ENCODE measurements around the gene IFT43.

IFT43 gene

GRCh38 chr14:75985618-75986438 lies at the start of gene IFT43:
TSS of gene IFT43 (plus strand) at chr14:75985763. CDS start at chr14:75985787, 24 bp downstream.
- DNase-seq = peak; percentile 83

- no peak for DNase-seq
Observed at GRCh38 chr14:75939200-75939599, 46.4 kb upstream of the IFT43 start.

- no peak for DNase-seq
Observed at GRCh38 chr14:75941030-75941429, 44.5 kb upstream of the IFT43 start.

GRCh38 chr14:75944607-75945241 lies 40.8 kb upstream of the IFT43 start:
- DNase-seq = peak; percentile 35

- no peak for DNase-seq
Observed at GRCh38 chr14:75946785-75947184, 38.8 kb upstream of the IFT43 start.

GRCh38 chr14:75952489-75952888 lies 33.1 kb upstream of the IFT43 start:
- DNase-seq = no peak

- no peak for DNase-seq
Observed at GRCh38 chr14:75959031-75959430, 26.5 kb upstream of the IFT43 start.

- DNase-seq = no peak
Observed at GRCh38 chr14:75960231-75960630, 25.3 kb upstream of the IFT43 start.

GRCh38 chr14:75961662-75962061 lies 23.9 kb upstream of the IFT43 start:
- no peak for DNase-seq

- no peak for DNase-seq
Observed at GRCh38 chr14:75967866-75968265, 17.7 kb upstream of the IFT43 start.

GRCh38 chr14:75968456-75968855 lies 17.1 kb upstream of the IFT43 start:
- no peak for DNase-seq

GRCh38 chr14:75969126-75969525 lies 16.4 kb upstream of the IFT43 start:
- DNase-seq = no peak

GRCh38 chr14:75969891-75970290 lies 15.7 kb upstream of the IFT43 start:
- no peak for DNase-seq

GRCh38 chr14:75970989-75971388 lies 14.6 kb upstream of the IFT43 start:
- DNase-seq = no peak

- no peak for DNase-seq
Observed at GRCh38 chr14:75971509-75971908, 14.1 kb upstream of the IFT43 start.

GRCh38 chr14:75972801-75973421 lies 12.7 kb upstream of the IFT43 start:
- no peak for DNase-seq

GRCh38 chr14:75976826-75977581 lies 8.6 kb upstream of the IFT43 start:
- DNase-seq = no peak

- no peak for DNase-seq
Observed at GRCh38 chr14:75977582-75977943, 8.0 kb upstream of the IFT43 start.

- DNase-seq = no peak
Observed at GRCh38 chr14:75978249-75978731, 7.3 kb upstream of the IFT43 start.

GRCh38 chr14:75979071-75979571 lies 6.4 kb upstream of the IFT43 start:
- peak; percentile 25 for DNase-seq

- no peak for DNase-seq
Observed at GRCh38 chr14:75979648-75980565, 5.7 kb upstream of the IFT43 start.

GRCh38 chr14:75980856-75981255 lies 4.7 kb upstream of the IFT43 start:
- no peak for DNase-seq

Data from hematopoietic multipotent progenitor cell treated with erythropoietin and hydrocortisone succinate and interleukin-3 and kit ligand, for 8 days (in vitro differentiated cells).